ENCODE measurements around the gene GABRB3.

GABRB3 gene

GRCh38 chr15:26561130-26561529 is 211.7 kb downstream of the GABRB3 start:
- no peak for DNase-seq (ENCODE audit: low read depth in 2 of 2)

- DNase-seq (ENCODE audit: low read depth in 2 of 2): no peak
Measured at GRCh38 chr15:26555898-26556297, 217.0 kb downstream of the GABRB3 start.

GRCh38 chr15:26551473-26551872 is 221.4 kb downstream of the GABRB3 start:
- DNase-seq (ENCODE audit: low read depth in 2 of 2): no peak

GRCh38 chr15:26550880-26551279 is 222.0 kb downstream of the GABRB3 start:
- DNase-seq (ENCODE audit: low read depth in 2 of 2): no peak

GRCh38 chr15:26537663-26538062 is 235.2 kb downstream of the GABRB3 start:
- no peak for DNase-seq (ENCODE audit: low read depth in 2 of 2)

- no peak for DNase-seq (ENCODE audit: low read depth in 2 of 2)
Measured at GRCh38 chr15:26531489-26531888, 241.4 kb downstream of the GABRB3 start.

- DNase-seq (ENCODE audit: low read depth in 2 of 2): no peak
Measured at GRCh38 chr15:26525096-26525495, 247.8 kb downstream of the GABRB3 start.

- no peak for DNase-seq (ENCODE audit: low read depth in 2 of 2)
Measured at GRCh38 chr15:26521691-26522198, 251.1 kb downstream of the GABRB3 start.

- DNase-seq (ENCODE audit: low read depth in 2 of 2): no peak
Measured at GRCh38 chr15:26521130-26521529, 251.7 kb downstream of the GABRB3 start.

GRCh38 chr15:26518885-26519284 is 254.0 kb downstream of the GABRB3 start:
- DNase-seq (ENCODE audit: low read depth in 2 of 2): no peak

- no peak for DNase-seq (ENCODE audit: low read depth in 2 of 2)
Measured at GRCh38 chr15:26516102-26516980, 256.5 kb downstream of the GABRB3 start.

- DNase-seq (ENCODE audit: low read depth in 2 of 2): no peak
Measured at GRCh38 chr15:26504009-26504408, 268.9 kb downstream of the GABRB3 start.

All from stimulated activated CD8-positive, alpha-beta memory T cell treated with anti-CD3 and anti-CD28 coated beads, Interleukin-7, amount 100 ng/mL, for 1 hour (primary cell).